HepG2 (cell line): ENCODE data around the gene FBXL2.

Experiments
- EZH2 ChIP-seq: conservative IDR thresholded peaks from 2 replicates; pipeline ENCODE4 v1.6.1; 2012; ENCODE audit warnings: mild to moderate bottlenecking, low read depth, low read length, moderate library complexity
- ISX ChIP-seq: sonication (generic); formaldehyde crosslinking; conservative IDR thresholded peaks from 2 replicates; pipeline ENCODE4 v1.5.0; 2020; ENCODE audit warnings: missing genetic modification reagents
- POLR2A ChIP-seq, 2 experiments: IDR thresholded peaks; 2 replicates each; pipeline ENCODE4 v1.6.1; 2011; ENCODE audit warnings: low read depth in 2 of 2, low read length in 2 of 2, mild to moderate bottlenecking in 1 of 2, moderate library complexity in 1 of 2; ENCODE audit not compliant: insufficient read depth in 1 of 2
- ZBTB7A ChIP-seq: sonication (generic); formaldehyde crosslinking; IDR thresholded peaks from 2 replicates; pipeline ENCODE4 v1.8.0; 2022; ENCODE audit warnings: mild to moderate bottlenecking, missing genetic modification reagents
- TF ChIP-seq, protein P1 (sequence below): sonication (generic); formaldehyde crosslinking; IDR thresholded peaks from 2 replicates; pipeline ENCODE4 v1.5.0; 2020; ENCODE audit warnings: mild to moderate bottlenecking, missing genetic modification reagents, moderate library complexity
- TF ChIP-seq, protein P2 (sequence below): sonication (generic); formaldehyde crosslinking; IDR thresholded peaks from 2 replicates; pipeline ENCODE4 v1.5.1; 2020; ENCODE audit warnings: mild to moderate bottlenecking, missing genetic modification reagents, moderate library complexity

GRCh38 chr3:33273628-33274027, 3.6 kb upstream of the FBXL2 start:
- TF ChIP-seq ZBTB7A (CRISPR knock-in tag) (no peak), POLR2A (IDR thresholded peaks at IDR 0.05; ENCODE audit: insufficient read depth in 1 of 2, low read depth in 2 of 2, low read length in 2 of 2) (no peak), EZH2 (no peak), ISX (no peak)
- TF ChIP-seq, protein P1, sequence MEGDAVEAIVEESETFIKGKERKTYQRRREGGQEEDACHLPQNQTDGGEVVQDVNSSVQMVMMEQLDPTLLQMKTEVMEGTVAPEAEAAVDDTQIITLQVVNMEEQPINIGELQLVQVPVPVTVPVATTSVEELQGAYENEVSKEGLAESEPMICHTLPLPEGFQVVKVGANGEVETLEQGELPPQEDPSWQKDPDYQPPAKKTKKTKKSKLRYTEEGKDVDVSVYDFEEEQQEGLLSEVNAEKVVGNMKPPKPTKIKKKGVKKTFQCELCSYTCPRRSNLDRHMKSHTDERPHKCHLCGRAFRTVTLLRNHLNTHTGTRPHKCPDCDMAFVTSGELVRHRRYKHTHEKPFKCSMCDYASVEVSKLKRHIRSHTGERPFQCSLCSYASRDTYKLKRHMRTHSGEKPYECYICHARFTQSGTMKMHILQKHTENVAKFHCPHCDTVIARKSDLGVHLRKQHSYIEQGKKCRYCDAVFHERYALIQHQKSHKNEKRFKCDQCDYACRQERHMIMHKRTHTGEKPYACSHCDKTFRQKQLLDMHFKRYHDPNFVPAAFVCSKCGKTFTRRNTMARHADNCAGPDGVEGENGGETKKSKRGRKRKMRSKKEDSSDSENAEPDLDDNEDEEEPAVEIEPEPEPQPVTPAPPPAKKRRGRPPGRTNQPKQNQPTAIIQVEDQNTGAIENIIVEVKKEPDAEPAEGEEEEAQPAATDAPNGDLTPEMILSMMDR (CRISPR knock-in tag) = no peak
- TF ChIP-seq, protein P2, sequence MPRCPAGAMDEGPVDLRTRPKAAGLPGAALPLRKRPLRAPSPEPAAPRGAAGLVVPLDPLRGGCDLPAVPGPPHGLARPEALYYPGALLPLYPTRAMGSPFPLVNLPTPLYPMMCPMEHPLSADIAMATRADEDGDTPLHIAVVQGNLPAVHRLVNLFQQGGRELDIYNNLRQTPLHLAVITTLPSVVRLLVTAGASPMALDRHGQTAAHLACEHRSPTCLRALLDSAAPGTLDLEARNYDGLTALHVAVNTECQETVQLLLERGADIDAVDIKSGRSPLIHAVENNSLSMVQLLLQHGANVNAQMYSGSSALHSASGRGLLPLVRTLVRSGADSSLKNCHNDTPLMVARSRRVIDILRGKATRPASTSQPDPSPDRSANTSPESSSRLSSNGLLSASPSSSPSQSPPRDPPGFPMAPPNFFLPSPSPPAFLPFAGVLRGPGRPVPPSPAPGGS (CRISPR knock-in tag) = no peak
